HepG2 (cell line): ENCODE data around the gene ASB9. TPM values are rescaled to one million over a fixed set of nuclear protein-coding genes. Genes with fewer than 3 reads are reported as not detected.

Experiments used
- AGO2 ChIP-seq: fragments of 200-400 bp; formaldehyde crosslinking; optimal IDR thresholded peaks from 2 replicates; pipeline ENCODE3; 2017; ENCODE audit warnings: mild to moderate bottlenecking, low read depth, low read length, moderate library complexity
- CENPT ChIP-seq: sonication (generic); formaldehyde crosslinking; IDR thresholded peaks from 2 replicates; pipeline ENCODE4 v1.8.0; 2022; ENCODE audit warnings: low read depth, mild to moderate bottlenecking, moderate library complexity, missing genetic modification reagents
- MYC ChIP-seq: sonication (generic); formaldehyde crosslinking; IDR thresholded peaks from 2 replicates; pipeline ENCODE4 v1.9.0; 2021; ENCODE audit warnings: missing genetic modification reagents, borderline replicate concordance
- NFE2 ChIP-seq: sonication (generic); formaldehyde crosslinking; IDR thresholded peaks from 2 replicates; pipeline ENCODE4 v1.4.0; 2020; ENCODE audit warnings: missing genetic modification reagents
- U2AF1 ChIP-seq: fragments of 200-400 bp; formaldehyde crosslinking; optimal IDR thresholded peaks from 2 replicates; pipeline ENCODE3; 2017; ENCODE audit warnings: mild to moderate bottlenecking, low read depth, low read length
- ZMYM4 ChIP-seq: sonication (generic); formaldehyde crosslinking; IDR thresholded peaks from 2 replicates; pipeline ENCODE4 v1.8.1; 2023; ENCODE audit warnings: mild to moderate bottlenecking, missing genetic modification reagents
- ZNF746 ChIP-seq: sonication (generic); formaldehyde crosslinking; IDR thresholded peaks from 2 replicates; pipeline ENCODE4 v1.8.0; 2022; ENCODE audit warnings: mild to moderate bottlenecking, missing genetic modification reagents
- polyA plus RNA-seq, 8 experiments: library from polyadenylated mRNA; depleted of rRNA in 3 of 8; stranded (reverse) in 7 of 8; unstranded in 1 of 8; fragments of >200 nt; fragmentation: Illumina TruSeq in 4 of 8; extraction: Trizol in 4 of 8; gene quantifications; 2 replicates each; pipeline versions ENCODE4 v1.2.1 to v1.2.3, GENCODE V29; 2011 to 2016; ENCODE audit warnings: low read depth in 4 of 8, missing spikeins in 1 of 8, mixed read lengths in 1 of 8; ENCODE audit not compliant: insufficient read depth in 1 of 8
- total RNA-seq, 5 experiments: library from RNA; depleted of rRNA; stranded (reverse); fragments of >200 nt; fragmentation: Illumina TruSeq; extraction: Trizol; gene quantifications; 2 replicates each; pipeline ENCODE4 v1.2.3, GENCODE V29; 2016; ENCODE audit warnings: low read depth in 1 of 5
- TF ChIP-seq, protein P1 (sequence below): sonication (generic); formaldehyde crosslinking; IDR thresholded peaks from 2 replicates; pipeline ENCODE4 v1.4.0; 2020; ENCODE audit warnings: low read depth, missing genetic modification reagents
- TF ChIP-seq, protein P2 (sequence below): sonication (generic); formaldehyde crosslinking; IDR thresholded peaks from 2 replicates; pipeline ENCODE4; 2020; ENCODE audit warnings: missing genetic modification reagents, mild to moderate bottlenecking, borderline replicate concordance
- TF ChIP-seq, protein P3 (sequence below): IDR thresholded peaks from 2 replicates; pipeline ENCODE4 v1.6.1; 2016; ENCODE audit warnings: missing compliant biosample characterization, missing genetic modification reagents, borderline replicate concordance
- TF ChIP-seq, protein P4 (sequence below): sonication (generic); formaldehyde crosslinking; IDR thresholded peaks from one replicate; pipeline ENCODE4 v1.5.1; 2020; ENCODE audit warnings: mild to moderate bottlenecking, missing genetic modification reagents; ENCODE audit errors: not compliant biosample characterization

ASB9 gene
- total and polyA plus RNA-seq, 2 of the 13 experiments (the other 11 are each of a cell fraction or from before 2014, with no cell fraction given), result 4.2 to 13.8 TPM

DNA sequence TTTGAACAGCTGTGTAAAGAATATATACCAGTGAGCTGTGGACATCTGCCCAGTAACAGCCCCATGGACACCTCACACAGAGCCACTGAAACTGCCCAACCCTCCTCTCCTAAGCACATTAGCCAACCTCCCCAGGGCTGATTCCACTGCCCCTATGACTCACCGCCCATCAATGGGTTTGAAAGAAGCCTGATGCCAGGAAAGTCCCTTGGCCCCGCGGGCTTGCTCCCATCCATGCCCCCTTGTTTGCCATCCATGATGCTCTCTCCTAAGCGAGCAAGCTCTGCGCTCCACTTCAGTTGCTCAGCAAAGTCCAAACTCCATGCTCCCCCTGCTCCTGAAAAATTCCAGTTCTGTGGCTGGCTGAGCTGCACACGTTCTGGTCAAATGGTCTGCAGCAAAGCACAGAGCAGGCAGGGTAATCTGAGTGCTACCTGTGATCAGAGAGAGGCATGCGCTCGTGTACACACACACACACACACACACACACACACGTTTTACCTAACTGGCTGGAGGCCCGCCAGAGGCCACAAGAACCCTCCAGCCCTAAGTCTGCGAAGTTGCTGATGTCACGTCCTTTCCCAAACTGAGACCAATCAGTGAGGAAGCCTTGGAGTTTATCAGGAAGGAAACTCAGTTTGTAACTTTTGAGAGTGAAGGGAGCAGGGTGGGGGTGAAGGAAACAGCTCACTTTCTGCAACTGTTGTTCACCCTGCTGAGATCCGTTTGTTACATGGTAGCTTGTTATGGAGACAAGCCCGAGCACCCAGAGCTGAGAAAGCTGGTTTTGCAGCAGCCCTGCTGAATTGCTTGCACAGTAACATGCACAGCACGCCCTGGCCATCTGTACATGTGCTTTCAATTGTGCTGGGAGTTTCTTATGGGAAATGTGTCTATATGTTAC lies at the start of gene ASB9 (continued):
- TF ChIP-seq MYC (CRISPR knock-in tag), result peak; percentile 46; the same call in 1 of the 2 replicates
- TF ChIP-seq, protein P1, sequence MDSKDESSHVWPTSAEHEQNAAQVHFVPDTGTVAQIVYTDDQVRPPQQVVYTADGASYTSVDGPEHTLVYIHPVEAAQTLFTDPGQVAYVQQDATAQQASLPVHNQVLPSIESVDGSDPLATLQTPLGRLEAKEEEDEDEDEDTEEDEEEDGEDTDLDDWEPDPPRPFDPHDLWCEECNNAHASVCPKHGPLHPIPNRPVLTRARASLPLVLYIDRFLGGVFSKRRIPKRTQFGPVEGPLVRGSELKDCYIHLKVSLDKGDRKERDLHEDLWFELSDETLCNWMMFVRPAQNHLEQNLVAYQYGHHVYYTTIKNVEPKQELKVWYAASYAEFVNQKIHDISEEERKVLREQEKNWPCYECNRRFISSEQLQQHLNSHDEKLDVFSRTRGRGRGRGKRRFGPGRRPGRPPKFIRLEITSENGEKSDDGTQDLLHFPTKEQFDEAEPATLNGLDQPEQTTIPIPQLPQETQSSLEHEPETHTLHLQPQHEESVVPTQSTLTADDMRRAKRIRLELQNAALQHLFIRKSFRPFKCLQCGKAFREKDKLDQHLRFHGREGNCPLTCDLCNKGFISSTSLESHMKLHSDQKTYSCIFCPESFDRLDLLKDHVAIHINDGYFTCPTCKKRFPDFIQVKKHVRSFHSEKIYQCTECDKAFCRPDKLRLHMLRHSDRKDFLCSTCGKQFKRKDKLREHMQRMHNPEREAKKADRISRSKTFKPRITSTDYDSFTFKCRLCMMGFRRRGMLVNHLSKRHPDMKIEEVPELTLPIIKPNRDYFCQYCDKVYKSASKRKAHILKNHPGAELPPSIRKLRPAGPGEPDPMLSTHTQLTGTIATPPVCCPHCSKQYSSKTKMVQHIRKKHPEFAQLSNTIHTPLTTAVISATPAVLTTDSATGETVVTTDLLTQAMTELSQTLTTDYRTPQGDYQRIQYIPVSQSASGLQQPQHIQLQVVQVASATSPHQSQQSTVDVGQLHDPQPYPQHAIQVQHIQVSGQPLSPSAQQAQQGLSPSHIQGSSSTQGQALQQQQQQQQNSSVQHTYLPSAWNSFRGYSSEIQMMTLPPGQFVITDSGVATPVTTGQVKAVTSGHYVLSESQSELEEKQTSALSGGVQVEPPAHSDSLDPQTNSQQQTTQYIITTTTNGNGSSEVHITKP (CRISPR knock-in tag), result no peak
- peak; percentile 77 for TF ChIP-seq ZMYM4
- no peak for TF ChIP-seq U2AF1
- TF ChIP-seq ZNF746 (CRISPR knock-in tag), result no peak
- no peak for TF ChIP-seq AGO2
- TF ChIP-seq NFE2 (CRISPR knock-in tag), result no peak
- TF ChIP-seq, protein P2, sequence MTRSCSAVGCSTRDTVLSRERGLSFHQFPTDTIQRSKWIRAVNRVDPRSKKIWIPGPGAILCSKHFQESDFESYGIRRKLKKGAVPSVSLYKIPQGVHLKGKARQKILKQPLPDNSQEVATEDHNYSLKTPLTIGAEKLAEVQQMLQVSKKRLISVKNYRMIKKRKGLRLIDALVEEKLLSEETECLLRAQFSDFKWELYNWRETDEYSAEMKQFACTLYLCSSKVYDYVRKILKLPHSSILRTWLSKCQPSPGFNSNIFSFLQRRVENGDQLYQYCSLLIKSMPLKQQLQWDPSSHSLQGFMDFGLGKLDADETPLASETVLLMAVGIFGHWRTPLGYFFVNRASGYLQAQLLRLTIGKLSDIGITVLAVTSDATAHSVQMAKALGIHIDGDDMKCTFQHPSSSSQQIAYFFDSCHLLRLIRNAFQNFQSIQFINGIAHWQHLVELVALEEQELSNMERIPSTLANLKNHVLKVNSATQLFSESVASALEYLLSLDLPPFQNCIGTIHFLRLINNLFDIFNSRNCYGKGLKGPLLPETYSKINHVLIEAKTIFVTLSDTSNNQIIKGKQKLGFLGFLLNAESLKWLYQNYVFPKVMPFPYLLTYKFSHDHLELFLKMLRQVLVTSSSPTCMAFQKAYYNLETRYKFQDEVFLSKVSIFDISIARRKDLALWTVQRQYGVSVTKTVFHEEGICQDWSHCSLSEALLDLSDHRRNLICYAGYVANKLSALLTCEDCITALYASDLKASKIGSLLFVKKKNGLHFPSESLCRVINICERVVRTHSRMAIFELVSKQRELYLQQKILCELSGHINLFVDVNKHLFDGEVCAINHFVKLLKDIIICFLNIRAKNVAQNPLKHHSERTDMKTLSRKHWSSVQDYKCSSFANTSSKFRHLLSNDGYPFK (CRISPR knock-in tag), result peak; percentile 57; the same call in 1 of the 2 replicates
- TF ChIP-seq CENPT (CRISPR knock-in tag), result no peak
- TF ChIP-seq, protein P3, sequence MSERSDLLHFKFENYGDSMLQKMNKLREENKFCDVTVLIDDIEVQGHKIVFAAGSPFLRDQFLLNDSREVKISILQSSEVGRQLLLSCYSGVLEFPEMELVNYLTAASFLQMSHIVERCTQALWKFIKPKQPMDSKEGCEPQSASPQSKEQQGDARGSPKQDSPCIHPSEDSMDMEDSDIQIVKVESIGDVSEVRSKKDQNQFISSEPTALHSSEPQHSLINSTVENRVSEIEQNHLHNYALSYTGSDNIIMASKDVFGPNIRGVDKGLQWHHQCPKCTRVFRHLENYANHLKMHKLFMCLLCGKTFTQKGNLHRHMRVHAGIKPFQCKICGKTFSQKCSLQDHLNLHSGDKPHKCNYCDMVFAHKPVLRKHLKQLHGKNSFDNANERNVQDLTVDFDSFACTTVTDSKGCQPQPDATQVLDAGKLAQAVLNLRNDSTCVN (CRISPR knock-in tag), result no peak
- TF ChIP-seq, protein P4, sequence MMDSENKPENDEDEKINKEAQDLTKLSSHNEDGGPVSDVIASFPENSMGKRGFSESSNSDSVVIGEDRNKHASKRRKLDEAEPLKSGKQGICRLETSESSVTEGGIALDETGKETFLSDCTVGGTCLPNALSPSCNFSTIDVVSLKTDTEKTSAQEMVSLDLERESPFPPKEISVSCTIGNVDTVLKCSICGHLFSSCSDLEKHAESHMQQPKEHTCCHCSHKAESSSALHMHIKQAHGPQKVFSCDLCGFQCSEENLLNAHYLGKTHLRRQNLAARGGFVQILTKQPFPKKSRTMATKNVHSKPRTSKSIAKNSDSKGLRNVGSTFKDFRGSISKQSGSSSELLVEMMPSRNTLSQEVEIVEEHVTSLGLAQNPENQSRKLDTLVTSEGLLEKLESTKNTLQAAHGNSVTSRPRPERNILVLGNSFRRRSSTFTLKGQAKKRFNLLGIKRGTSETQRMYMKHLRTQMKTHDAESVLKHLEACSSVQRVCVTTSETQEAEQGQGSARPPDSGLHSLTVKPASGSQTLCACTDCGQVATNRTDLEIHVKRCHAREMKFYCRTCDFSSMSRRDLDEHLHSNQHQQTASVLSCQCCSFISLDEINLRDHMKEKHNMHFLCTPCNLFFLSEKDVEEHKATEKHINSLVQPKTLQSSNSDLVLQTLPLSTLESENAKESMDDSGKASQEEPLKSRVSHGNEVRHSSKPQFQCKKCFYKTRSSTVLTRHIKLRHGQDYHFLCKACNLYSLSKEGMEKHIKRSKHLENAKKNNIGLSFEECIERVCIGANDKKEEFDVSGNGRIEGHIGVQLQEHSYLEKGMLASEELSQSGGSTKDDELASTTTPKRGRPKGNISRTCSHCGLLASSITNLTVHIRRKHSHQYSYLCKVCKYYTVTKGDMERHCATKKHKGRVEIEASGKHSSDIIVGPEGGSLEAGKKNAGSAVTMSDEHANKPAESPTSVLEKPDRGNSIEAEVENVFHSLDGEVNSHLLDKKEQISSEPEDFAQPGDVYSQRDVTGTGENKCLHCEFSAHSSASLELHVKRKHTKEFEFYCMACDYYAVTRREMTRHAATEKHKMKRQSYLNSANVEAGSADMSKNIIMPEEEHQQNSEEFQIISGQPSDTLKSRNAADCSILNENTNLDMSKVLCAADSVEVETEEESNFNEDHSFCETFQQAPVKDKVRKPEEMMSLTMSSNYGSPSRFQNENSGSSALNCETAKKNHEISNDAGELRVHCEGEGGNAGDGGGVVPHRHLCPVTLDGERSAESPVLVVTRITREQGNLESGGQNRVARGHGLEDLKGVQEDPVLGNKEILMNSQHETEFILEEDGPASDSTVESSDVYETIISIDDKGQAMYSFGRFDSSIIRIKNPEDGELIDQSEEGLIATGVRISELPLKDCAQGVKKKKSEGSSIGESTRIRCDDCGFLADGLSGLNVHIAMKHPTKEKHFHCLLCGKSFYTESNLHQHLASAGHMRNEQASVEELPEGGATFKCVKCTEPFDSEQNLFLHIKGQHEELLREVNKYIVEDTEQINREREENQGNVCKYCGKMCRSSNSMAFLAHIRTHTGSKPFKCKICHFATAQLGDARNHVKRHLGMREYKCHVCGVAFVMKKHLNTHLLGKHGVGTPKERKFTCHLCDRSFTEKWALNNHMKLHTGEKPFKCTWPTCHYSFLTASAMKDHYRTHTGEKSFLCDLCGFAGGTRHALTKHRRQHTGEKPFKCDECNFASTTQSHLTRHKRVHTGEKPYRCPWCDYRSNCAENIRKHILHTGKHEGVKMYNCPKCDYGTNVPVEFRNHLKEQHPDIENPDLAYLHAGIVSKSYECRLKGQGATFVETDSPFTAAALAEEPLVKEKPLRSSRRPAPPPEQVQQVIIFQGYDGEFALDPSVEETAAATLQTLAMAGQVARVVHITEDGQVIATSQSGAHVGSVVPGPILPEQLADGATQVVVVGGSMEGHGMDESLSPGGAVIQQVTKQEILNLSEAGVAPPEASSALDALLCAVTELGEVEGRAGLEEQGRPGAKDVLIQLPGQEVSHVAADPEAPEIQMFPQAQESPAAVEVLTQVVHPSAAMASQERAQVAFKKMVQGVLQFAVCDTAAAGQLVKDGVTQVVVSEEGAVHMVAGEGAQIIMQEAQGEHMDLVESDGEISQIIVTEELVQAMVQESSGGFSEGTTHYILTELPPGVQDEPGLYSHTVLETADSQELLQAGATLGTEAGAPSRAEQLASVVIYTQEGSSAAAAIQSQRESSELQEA (CRISPR knock-in tag), result no peak
